ENCODE data around the gene HGFAC.

DNA sequence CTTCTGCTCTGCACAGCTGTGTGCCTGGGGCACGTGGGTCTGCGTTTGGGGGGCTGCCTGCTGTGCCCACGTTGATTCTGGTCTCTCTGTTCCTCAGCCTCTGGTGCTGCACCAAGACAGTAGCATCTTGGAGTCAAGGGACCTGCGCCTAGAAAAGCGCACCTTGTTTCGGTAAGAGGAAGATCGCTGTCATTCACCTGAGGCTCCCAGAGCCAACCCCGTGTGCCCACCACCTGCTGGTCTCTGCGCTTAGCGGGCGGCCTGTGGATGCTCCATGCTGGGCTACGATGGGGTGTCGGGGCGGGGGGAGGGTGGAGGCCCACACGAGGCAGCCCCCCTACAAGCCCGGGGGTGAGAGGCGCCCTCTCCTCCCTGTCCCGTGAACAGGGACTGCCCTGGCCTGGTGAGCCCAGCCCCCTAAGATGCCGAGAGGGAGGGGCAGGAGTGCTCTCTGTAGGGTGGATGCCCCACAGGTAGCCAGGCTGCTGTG is 18.9 kb upstream of the HGFAC start:
- no peak for TF ChIP-seq TAF1 (IDR thresholded peaks at IDR 0.05; ENCODE audit: low read depth)
- TF ChIP-seq, protein P1, sequence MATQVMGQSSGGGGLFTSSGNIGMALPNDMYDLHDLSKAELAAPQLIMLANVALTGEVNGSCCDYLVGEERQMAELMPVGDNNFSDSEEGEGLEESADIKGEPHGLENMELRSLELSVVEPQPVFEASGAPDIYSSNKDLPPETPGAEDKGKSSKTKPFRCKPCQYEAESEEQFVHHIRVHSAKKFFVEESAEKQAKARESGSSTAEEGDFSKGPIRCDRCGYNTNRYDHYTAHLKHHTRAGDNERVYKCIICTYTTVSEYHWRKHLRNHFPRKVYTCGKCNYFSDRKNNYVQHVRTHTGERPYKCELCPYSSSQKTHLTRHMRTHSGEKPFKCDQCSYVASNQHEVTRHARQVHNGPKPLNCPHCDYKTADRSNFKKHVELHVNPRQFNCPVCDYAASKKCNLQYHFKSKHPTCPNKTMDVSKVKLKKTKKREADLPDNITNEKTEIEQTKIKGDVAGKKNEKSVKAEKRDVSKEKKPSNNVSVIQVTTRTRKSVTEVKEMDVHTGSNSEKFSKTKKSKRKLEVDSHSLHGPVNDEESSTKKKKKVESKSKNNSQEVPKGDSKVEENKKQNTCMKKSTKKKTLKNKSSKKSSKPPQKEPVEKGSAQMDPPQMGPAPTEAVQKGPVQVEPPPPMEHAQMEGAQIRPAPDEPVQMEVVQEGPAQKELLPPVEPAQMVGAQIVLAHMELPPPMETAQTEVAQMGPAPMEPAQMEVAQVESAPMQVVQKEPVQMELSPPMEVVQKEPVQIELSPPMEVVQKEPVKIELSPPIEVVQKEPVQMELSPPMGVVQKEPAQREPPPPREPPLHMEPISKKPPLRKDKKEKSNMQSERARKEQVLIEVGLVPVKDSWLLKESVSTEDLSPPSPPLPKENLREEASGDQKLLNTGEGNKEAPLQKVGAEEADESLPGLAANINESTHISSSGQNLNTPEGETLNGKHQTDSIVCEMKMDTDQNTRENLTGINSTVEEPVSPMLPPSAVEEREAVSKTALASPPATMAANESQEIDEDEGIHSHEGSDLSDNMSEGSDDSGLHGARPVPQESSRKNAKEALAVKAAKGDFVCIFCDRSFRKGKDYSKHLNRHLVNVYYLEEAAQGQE (IDR thresholded peaks at IDR 0.05; ENCODE audit: borderline replicate concordance) = no peak
- TF ChIP-seq, protein P2, sequence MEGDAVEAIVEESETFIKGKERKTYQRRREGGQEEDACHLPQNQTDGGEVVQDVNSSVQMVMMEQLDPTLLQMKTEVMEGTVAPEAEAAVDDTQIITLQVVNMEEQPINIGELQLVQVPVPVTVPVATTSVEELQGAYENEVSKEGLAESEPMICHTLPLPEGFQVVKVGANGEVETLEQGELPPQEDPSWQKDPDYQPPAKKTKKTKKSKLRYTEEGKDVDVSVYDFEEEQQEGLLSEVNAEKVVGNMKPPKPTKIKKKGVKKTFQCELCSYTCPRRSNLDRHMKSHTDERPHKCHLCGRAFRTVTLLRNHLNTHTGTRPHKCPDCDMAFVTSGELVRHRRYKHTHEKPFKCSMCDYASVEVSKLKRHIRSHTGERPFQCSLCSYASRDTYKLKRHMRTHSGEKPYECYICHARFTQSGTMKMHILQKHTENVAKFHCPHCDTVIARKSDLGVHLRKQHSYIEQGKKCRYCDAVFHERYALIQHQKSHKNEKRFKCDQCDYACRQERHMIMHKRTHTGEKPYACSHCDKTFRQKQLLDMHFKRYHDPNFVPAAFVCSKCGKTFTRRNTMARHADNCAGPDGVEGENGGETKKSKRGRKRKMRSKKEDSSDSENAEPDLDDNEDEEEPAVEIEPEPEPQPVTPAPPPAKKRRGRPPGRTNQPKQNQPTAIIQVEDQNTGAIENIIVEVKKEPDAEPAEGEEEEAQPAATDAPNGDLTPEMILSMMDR (IDR thresholded peaks at IDR 0.05; ENCODE audit: poor library complexity, severe bottlenecking) = no peak
- no peak for TF ChIP-seq EZH2 (IDR thresholded peaks at IDR 0.05; ENCODE audit: borderline replicate concordance, insufficient read depth, low read length, poor library complexity, severe bottlenecking)
- TF ChIP-seq EP300 (conservative IDR thresholded peaks at IDR 0.05; ENCODE audit: poor library complexity, severe bottlenecking) = no peak
- no peak for TF ChIP-seq MXI1 (conservative IDR thresholded peaks at IDR 0.05; ENCODE audit: poor library complexity, severe bottlenecking)
- TF ChIP-seq RAD21 (conservative IDR thresholded peaks at IDR 0.05) = no peak

All from neural cell (in vitro differentiated cells).